Breast epithelium (tissue), 3 donors: Measurements from ENCODE around the gene GPR155.

Experiments
- CTCF ChIP-seq, 3 donors: fragments of 450-650 bp; IDR thresholded peaks; one replicate each; pipeline ENCODE4 v1.5.1; 2016 to 2017; ENCODE audit warnings: antibody characterized with exemption in 3 of 3, mild to moderate bottlenecking in 3 of 3, moderate library complexity in 3 of 3
- POLR2A ChIP-seq: fragments of 450-650 bp; IDR thresholded peaks from one replicate; pipeline ENCODE4 v1.6.1; 2016; ENCODE audit warnings: antibody characterized with exemption, mild to moderate bottlenecking, moderate library complexity
- POLR2AphosphoS5 ChIP-seq, 3 donors: sonication (generic); formaldehyde crosslinking; IDR thresholded peaks; one replicate each; pipeline ENCODE4 v1.6.1; 2017; ENCODE audit warnings: antibody characterized with exemption in 3 of 3

GRCh38 chr2:174487108-174487819, 435 bp upstream of the GPR155 start:
- TF ChIP-seq POLR2A (no peak), CTCF (IDR thresholded peaks at IDR 0.05) (no peak), POLR2AphosphoS5 (IDR thresholded peaks at IDR 0.05) (peak; percentile 19 to 40 (median 33))
